ENCODE measurements around the gene SERPINB8.

- TF ChIP-seq BHLHE40 (IDR thresholded peaks at IDR 0.05; ENCODE audit: borderline replicate concordance): no peak
- no peak for TF ChIP-seq NFRKB (IDR thresholded peaks at IDR 0.05)
- no peak for TF ChIP-seq FOXM1 (IDR thresholded peaks at IDR 0.05; ENCODE audit: borderline replicate concordance)
- TF ChIP-seq CTBP1 (IDR thresholded peaks at IDR 0.05; ENCODE audit: borderline replicate concordance): no peak
- no peak for TF ChIP-seq TARDBP (IDR thresholded peaks at IDR 0.05)
- TF ChIP-seq SP1 (IDR thresholded peaks at IDR 0.05): no peak
Observed at GRCh38 chr18:63964908-63965307, 5.0 kb upstream of the SERPINB8 start.

All from HEK293T (cell line).